Fibroblast of peridontal ligament (primary cell): ENCODE measurements around the gene ADISSP.

ENCODE experiments used
- DNase-seq: peaks from one replicate; pipeline ENCODE4 v3.0.0-alpha.2; 2010; ENCODE audit errors: extremely low read depth

ADISSP gene

GRCh38 chr20:3738111-3739053, 29.2 kb downstream of the ADISSP start:
- DNase-seq = no peak

- DNase-seq = no peak
These were observed 31.8 kb downstream of the ADISSP start for GRCh38 chr20:3735768-3736167.

- no peak for DNase-seq
These were observed 33.3 kb downstream of the ADISSP start for GRCh38 chr20:3734111-3734843.

GRCh38 chr20:3733119-3733995, 34.2 kb downstream of the ADISSP start:
- DNase-seq = no peak

GRCh38 chr20:3732327-3733118, 35.0 kb downstream of the ADISSP start, which contains the start of gene HSPA12B:
Gene HSPA12B, plus strand, starts transcription at chr20:3732685. Its CDS starts 5,990 bp downstream, at chr20:3738675.
- DNase-seq = no peak

- DNase-seq = no peak
These were observed 35.6 kb downstream of the ADISSP start for GRCh38 chr20:3731944-3732326.

- DNase-seq = no peak
These were observed 36.5 kb downstream of the ADISSP start for GRCh38 chr20:3730803-3731672.

GRCh38 chr20:3729811-3730540, 37.6 kb downstream of the ADISSP start:
- no peak for DNase-seq

GRCh38 chr20:3729378-3729777, 38.2 kb downstream of the ADISSP start:
- no peak for DNase-seq

- DNase-seq = no peak
These were observed 38.7 kb downstream of the ADISSP start for GRCh38 chr20:3728876-3729275.

- DNase-seq = no peak
These were observed 39.2 kb downstream of the ADISSP start for GRCh38 chr20:3728354-3728753.

GRCh38 chr20:3727401-3728021, 40.0 kb downstream of the ADISSP start:
- DNase-seq = peak; percentile 90

- DNase-seq = no peak
These were observed 43.2 kb downstream of the ADISSP start for GRCh38 chr20:3724356-3724755.

GRCh38 chr20:3723284-3723683, 44.3 kb downstream of the ADISSP start:
- no peak for DNase-seq

GRCh38 chr20:3721912-3722311, 45.6 kb downstream of the ADISSP start:
- no peak for DNase-seq

- no peak for DNase-seq
These were observed 46.9 kb downstream of the ADISSP start for GRCh38 chr20:3720626-3721025.

- DNase-seq = no peak
These were observed 47.5 kb downstream of the ADISSP start for GRCh38 chr20:3720068-3720467.

GRCh38 chr20:3719046-3719445, 48.5 kb downstream of the ADISSP start:
- DNase-seq = no peak
